GM19452 (cell line): ENCODE results near the gene PGBD2.
A peak's percentile ranks its signal among the peaks of the same experiment; 100 is the strongest.
"Not testable (repeated sequence)": the region's sequence is repeated elsewhere in the genome, so short reads cannot be mapped to it uniquely, and the experiment has no call there.

Experiments used
- ATAC-seq: cut with Tn5 transposase; IDR thresholded peaks from one replicate; pipeline ENCODE4 v1.9.1; 2021; ENCODE audit not compliant: unreplicated experiment

PGBD2 gene

GRCh38 chr1:248906009-248906752 is at the start of gene PGBD2:
TSS of gene PGBD2 (plus strand) at chr1:248906235. CDS start at chr1:248913863, 7,628 bp downstream.
- peak; percentile 95 for ATAC-seq

GRCh38 chr1:248857201-248857600 is 48.8 kb upstream of the PGBD2 start:
- no peak for ATAC-seq

GRCh38 chr1:248857749-248858095 is 48.3 kb upstream of the PGBD2 start:
- no peak for ATAC-seq

GRCh38 chr1:248858096-248858890 is 47.7 kb upstream of the PGBD2 start:
- ATAC-seq = peak; percentile 34

- peak; percentile 77 for ATAC-seq
Observed at GRCh38 chr1:248858891-248859889, 46.8 kb upstream of the PGBD2 start, which contains the start of gene ZNF692. TSS of gene ZNF692 (minus strand) at chr1:248859085. CDS start at chr1:248858309, 776 bp downstream.

- no peak for ATAC-seq
Observed at GRCh38 chr1:248860007-248860406, 46.0 kb upstream of the PGBD2 start.

- ATAC-seq = no peak
Observed at GRCh38 chr1:248861616-248862015, 44.4 kb upstream of the PGBD2 start.

GRCh38 chr1:248862695-248862997 is 43.4 kb upstream of the PGBD2 start:
- peak; percentile 5 for ATAC-seq

GRCh38 chr1:248862998-248863881 is 42.8 kb upstream of the PGBD2 start:
- ATAC-seq = peak; percentile 60

- no peak for ATAC-seq
Observed at GRCh38 chr1:248871837-248872401, 34.1 kb upstream of the PGBD2 start.

- ATAC-seq = peak; percentile 40
Observed at GRCh38 chr1:248872752-248873408, 33.2 kb upstream of the PGBD2 start.

GRCh38 chr1:248873409-248873992 is 32.5 kb upstream of the PGBD2 start:
- ATAC-seq = peak; percentile 80

- peak; percentile 55 for ATAC-seq
Observed at GRCh38 chr1:248873993-248874533, 32.0 kb upstream of the PGBD2 start.

GRCh38 chr1:248881261-248881660 is 24.8 kb upstream of the PGBD2 start:
- no peak for ATAC-seq

GRCh38 chr1:248882427-248882826 is 23.6 kb upstream of the PGBD2 start:
- ATAC-seq = not testable (repeated sequence)

GRCh38 chr1:248884632-248885295 is 21.3 kb upstream of the PGBD2 start:
- ATAC-seq = no peak

- ATAC-seq = no peak
Observed at GRCh38 chr1:248885646-248886045, 20.4 kb upstream of the PGBD2 start.
